IPS-18a (cell line): Measurements from ENCODE around the gene RPS6KB1.
"Not testable (repeated sequence)": the region's sequence is repeated elsewhere in the genome, so short reads cannot be mapped to it uniquely, and the experiment has no call there.

Experiments
- H3K27ac ChIP-seq: one replicate; pipeline ENCODE4 v1.5.1; 2013; ENCODE audit warnings: low read length
- H3K27me3 ChIP-seq: one replicate; pipeline ENCODE4 v1.6.1; 2013; ENCODE audit warnings: mild to moderate bottlenecking, low read length; ENCODE audit not compliant: control insufficient read depth, insufficient read depth
- H3K36me3 ChIP-seq: one replicate; pipeline ENCODE4 v1.6.1; 2013; ENCODE audit warnings: low read depth, low read length; ENCODE audit not compliant: control insufficient read depth
- H3K4me1 ChIP-seq: one replicate; pipeline ENCODE4 v1.6.1; 2013; ENCODE audit warnings: low read depth, low read length; ENCODE audit not compliant: control insufficient read depth
- H3K4me3 ChIP-seq: one replicate; pipeline ENCODE4 v1.5.1; 2013; ENCODE audit warnings: low read length
- H3K9ac ChIP-seq: one replicate; pipeline ENCODE4 v1.6.1; 2013; ENCODE audit warnings: mild to moderate bottlenecking, low read length, moderate library complexity
- H3K9me3 ChIP-seq: one replicate; pipeline ENCODE4 v1.6.1; 2013; ENCODE audit warnings: low read depth, low read length; ENCODE audit not compliant: control insufficient read depth

Gene RPS6KB1

DNA sequence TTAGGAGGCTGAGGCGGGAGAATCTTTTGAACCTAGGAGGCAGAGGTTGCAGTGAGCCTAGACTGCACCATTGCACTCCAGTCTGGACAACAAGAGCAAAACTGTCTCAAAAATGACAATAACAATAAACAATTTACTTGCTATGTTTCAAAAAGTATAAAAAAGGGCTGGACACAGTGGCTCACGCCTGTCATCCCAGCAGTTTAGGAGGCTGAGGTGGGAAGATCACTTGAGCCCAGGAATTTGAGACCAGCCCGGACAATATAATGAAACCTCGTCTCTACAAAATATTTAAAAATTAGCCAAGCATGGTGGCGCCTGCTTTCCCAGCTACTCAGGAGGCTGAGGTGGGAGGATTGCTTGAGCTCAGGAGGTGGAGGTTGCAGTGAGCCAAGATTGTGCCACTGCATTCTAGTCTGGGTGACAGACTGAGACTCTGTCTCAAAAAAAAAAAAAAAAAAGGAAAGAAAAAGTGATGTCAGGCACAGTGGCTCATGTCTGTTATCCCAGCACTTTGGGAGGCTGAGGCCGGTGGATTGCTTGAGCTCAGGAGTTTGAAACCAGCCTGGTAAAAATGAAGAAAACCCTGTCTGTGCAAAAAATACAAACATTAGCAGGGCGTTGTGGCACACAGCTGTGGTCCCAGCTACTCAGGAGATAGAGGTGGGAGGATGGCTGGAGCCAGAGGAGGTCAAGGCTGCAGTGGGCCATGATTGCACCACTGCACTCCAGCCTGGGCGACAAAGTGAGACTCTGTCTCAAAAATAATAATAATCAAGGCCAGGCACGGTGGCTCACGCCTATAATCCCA lies 38.8 kb upstream of the RPS6KB1 start:
- H3K36me3 ChIP-seq, H3K27me3 ChIP-seq, H3K9me3 ChIP-seq, H3K9ac ChIP-seq, H3K27ac ChIP-seq, H3K4me3 ChIP-seq: not testable (repeated sequence)
- H3K4me1 ChIP-seq = peaks cover 14% of the 10 kb centered on the region

GRCh38 chr17:59856859-59857794 lies 35.8 kb upstream of the RPS6KB1 start:
- H3K36me3 ChIP-seq = peaks cover 6% of the 10 kb centered on the region
- no peaks in the 10 kb centered on the region for H3K9me3 ChIP-seq
- H3K27me3 ChIP-seq = no peaks in the 10 kb centered on the region
- no peak overlapping the region for H3K4me3 ChIP-seq
- H3K9ac ChIP-seq = no peak overlapping the region
- peaks cover 14% of the 10 kb centered on the region for H3K4me1 ChIP-seq
- H3K27ac ChIP-seq = no peak overlapping the region

DNA sequence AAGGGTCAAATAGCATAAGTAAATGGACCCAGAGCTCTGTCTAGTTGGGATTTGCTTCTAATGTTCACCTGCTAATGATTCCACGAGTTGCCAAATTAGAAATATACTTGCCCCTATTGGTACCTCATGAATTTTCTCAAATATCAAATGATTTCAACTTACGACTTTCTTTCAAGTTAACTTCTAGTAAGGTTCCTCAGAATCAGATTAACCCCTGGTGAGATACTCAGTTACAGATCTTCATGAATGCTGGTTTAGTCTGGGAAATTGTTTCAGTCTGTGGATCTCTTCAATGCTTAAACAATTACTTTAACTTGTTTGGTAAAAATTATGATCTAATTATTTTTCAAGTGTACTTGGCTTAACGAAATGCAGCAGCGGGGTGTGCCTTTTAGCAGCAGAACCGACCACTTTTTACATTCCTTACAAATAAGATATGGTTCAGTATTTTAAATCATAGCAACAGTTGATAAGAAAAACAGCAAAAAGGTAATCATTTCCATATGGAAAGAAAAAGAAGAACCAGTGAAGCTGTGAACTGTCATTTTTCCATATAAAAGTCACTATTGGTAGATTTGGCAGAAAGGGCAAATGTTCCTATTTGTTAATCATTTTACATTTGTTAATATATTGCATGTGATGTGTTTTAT lies 34.6 kb upstream of the RPS6KB1 start:
- Histone ChIP-seq H3K36me3 (peaks cover 11% of the 10 kb centered on the region), H3K9me3 (no peaks in the 10 kb centered on the region), H3K4me3 (no peak overlapping the region), H3K27ac (no peak overlapping the region), H3K4me1 (peaks cover 14% of the 10 kb centered on the region), H3K27me3 (no peaks in the 10 kb centered on the region), H3K9ac (no peak overlapping the region)

- no peak overlapping the region for H3K4me3 ChIP-seq
- no peak overlapping the region for H3K27ac ChIP-seq
- H3K27me3 ChIP-seq = no peaks in the 10 kb centered on the region
- peaks cover 10% of the 10 kb centered on the region for H3K4me1 ChIP-seq
- H3K36me3 ChIP-seq = peaks cover 12% of the 10 kb centered on the region
- no peaks in the 10 kb centered on the region for H3K9me3 ChIP-seq
- H3K9ac ChIP-seq = no peak overlapping the region
Measured at GRCh38 chr17:59858932-59859331, 34.0 kb upstream of the RPS6KB1 start.

GRCh38 chr17:59859444-59860025 lies 33.4 kb upstream of the RPS6KB1 start:
- Histone ChIP-seq H3K9ac (no peak overlapping the region), H3K36me3 (peaks cover 12% of the 10 kb centered on the region), H3K4me3 (no peak overlapping the region), H3K27me3 (no peaks in the 10 kb centered on the region), H3K27ac (no peak overlapping the region), H3K9me3 (no peaks in the 10 kb centered on the region), H3K4me1 (peaks cover 10% of the 10 kb centered on the region)

DNA sequence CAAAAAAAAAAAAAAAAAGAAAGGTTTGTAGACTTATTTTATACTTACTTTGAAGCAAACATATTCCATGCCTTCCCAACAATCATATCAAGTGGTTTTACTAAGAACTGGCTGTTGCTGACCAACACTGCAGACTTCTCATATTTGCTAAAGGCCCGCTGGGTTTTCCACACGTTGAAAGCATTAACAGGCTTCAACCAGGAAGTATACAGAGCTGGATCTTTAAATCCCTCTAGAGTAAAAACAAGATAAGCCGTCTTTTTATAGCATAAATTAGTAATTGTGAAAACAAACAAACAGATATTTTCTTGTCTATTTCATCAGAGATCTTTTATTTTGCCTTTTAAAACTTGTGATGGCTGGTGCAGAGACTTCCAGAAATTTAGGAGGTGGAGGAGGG lies 29.3 kb upstream of the RPS6KB1 start:
- H3K4me3 ChIP-seq = no peak overlapping the region
- no peaks in the 10 kb centered on the region for H3K27me3 ChIP-seq
- H3K36me3 ChIP-seq = peaks cover 22% of the 10 kb centered on the region
- H3K9ac ChIP-seq = no peak overlapping the region
- no peaks in the 10 kb centered on the region for H3K4me1 ChIP-seq
- H3K27ac ChIP-seq = no peak overlapping the region
- no peaks in the 10 kb centered on the region for H3K9me3 ChIP-seq

DNA sequence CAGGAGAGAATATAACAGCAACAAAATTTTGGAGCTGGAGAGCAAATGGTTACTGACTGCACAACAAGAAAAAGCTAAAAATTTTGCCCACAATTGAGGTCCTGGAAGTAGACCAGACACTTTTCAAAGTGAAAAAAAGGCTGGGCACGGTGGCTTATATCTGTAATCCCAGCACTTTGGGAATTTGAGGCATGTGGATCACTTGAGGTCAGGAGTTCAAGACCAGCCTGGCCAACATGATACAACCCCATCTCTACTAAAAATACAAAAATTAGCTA lies 23.0 kb upstream of the RPS6KB1 start:
- H3K36me3 ChIP-seq = peaks cover 11% of the 10 kb centered on the region

GRCh38 chr17:59870482-59870881 lies 22.4 kb upstream of the RPS6KB1 start:
- H3K36me3 ChIP-seq = peaks cover 7% of the 10 kb centered on the region
- no peak overlapping the region for H3K4me3 ChIP-seq
- no peak overlapping the region for H3K9ac ChIP-seq
- no peaks in the 10 kb centered on the region for H3K9me3 ChIP-seq
- H3K27me3 ChIP-seq = no peaks in the 10 kb centered on the region
- H3K4me1 ChIP-seq = no peaks in the 10 kb centered on the region
- H3K27ac ChIP-seq = no peak overlapping the region

More for the DNA sequence above, 23.0 kb upstream of the RPS6KB1 start:
- no peaks in the 10 kb centered on the region for H3K9me3 ChIP-seq
- H3K4me1 ChIP-seq = no peaks in the 10 kb centered on the region
- H3K4me3 ChIP-seq = no peak overlapping the region
- H3K9ac ChIP-seq = no peak overlapping the region
- H3K27ac ChIP-seq = no peak overlapping the region
- no peaks in the 10 kb centered on the region for H3K27me3 ChIP-seq

- H3K36me3 ChIP-seq = peaks cover 13% of the 10 kb centered on the region
- no peak overlapping the region for H3K9ac ChIP-seq
Measured at GRCh38 chr17:59872351-59872750, 20.6 kb upstream of the RPS6KB1 start.

DNA sequence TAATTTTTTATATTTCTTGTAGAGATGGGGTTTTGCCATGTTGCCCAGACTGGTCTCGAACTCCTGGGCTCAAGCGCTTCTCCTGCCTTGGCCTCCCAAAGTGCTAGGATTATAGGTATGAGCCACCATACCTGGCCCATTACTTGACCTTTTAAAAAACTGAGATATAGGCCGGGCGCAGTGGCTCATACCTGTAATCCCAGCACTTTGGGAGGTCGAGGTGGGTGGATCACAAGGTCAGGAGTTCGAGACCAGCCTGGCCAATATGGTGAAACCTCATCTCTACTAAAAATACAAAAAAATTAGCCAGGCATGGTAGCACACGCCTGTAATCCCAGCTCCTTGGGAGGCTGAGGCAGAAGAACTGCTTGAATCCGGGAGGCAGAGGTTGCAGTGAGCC lies 19.5 kb upstream of the RPS6KB1 start:
- not testable (repeated sequence) for H3K9ac ChIP-seq, H3K9me3 ChIP-seq, H3K27me3 ChIP-seq, H3K27ac ChIP-seq, H3K4me3 ChIP-seq, H3K4me1 ChIP-seq
- peaks cover 20% of the 10 kb centered on the region for H3K36me3 ChIP-seq

More at GRCh38 chr17:59872351-59872750, 20.6 kb upstream of the RPS6KB1 start:
- Histone ChIP-seq H3K27ac (no peak overlapping the region), H3K27me3 (no peaks in the 10 kb centered on the region), H3K4me1 (no peaks in the 10 kb centered on the region), H3K4me3 (no peak overlapping the region), H3K9me3 (no peaks in the 10 kb centered on the region)

- Histone ChIP-seq H3K4me3 (no peak overlapping the region), H3K36me3 (peaks cover 24% of the 10 kb centered on the region), H3K27ac (no peak overlapping the region), H3K27me3 (no peaks in the 10 kb centered on the region), H3K4me1 (no peaks in the 10 kb centered on the region), H3K9me3 (no peaks in the 10 kb centered on the region), H3K9ac (no peak overlapping the region)
Measured at GRCh38 chr17:59874376-59874775, 18.5 kb upstream of the RPS6KB1 start.
